Measurements from ENCODE around the gene GABRR2.
"Not testable (repeated sequence)": the region's sequence is repeated elsewhere in the genome, so short reads cannot be mapped to it uniquely, and the experiment has no call there.

The GABRR2 gene

GRCh38 chr6:89252907-89253306 is 62.2 kb downstream of the GABRR2 start:
- no peaks in the 10 kb centered on the region for H3K36me3 ChIP-seq (ENCODE audit: control insufficient read depth in 5 of 5, insufficient read depth in 5 of 5, low read length in 5 of 5)
- no peaks in the 10 kb centered on the region for H3K9me3 ChIP-seq (ENCODE audit: control insufficient read depth in 5 of 5, low read length in 5 of 5)
- no peak overlapping the region for H3K9ac ChIP-seq (ENCODE audit: low read length in 5 of 5)
- H3K4me1 ChIP-seq (ENCODE audit: control insufficient read depth in 5 of 5, insufficient read depth in 5 of 5, low read length in 5 of 5) = no peaks in the 10 kb centered on the region
- H3K27ac ChIP-seq (ENCODE audit: low read depth, low read length) = no peak overlapping the region
- H3K4me3 ChIP-seq (ENCODE audit: low read depth in 1 of 5, low read length in 5 of 5) = no peak overlapping the region
- H3K27me3 ChIP-seq (ENCODE audit: control insufficient read depth in 5 of 5, insufficient read depth in 4 of 5, low read length in 5 of 5) = no peaks in the 10 kb centered on the region

GRCh38 chr6:89251976-89252375 is 63.1 kb downstream of the GABRR2 start:
- H3K27me3 ChIP-seq (ENCODE audit: control insufficient read depth in 5 of 5, insufficient read depth in 4 of 5, low read length in 5 of 5) = no peaks in the 10 kb centered on the region
- H3K9ac ChIP-seq (ENCODE audit: low read length in 5 of 5) = no peak overlapping the region
- no peak overlapping the region for H3K27ac ChIP-seq (ENCODE audit: low read depth, low read length)
- H3K9me3 ChIP-seq (ENCODE audit: control insufficient read depth in 5 of 5, low read length in 5 of 5) = no peaks in the 10 kb centered on the region
- H3K36me3 ChIP-seq (ENCODE audit: control insufficient read depth in 5 of 5, insufficient read depth in 5 of 5, low read length in 5 of 5) = no peaks in the 10 kb centered on the region
- no peak overlapping the region for H3K4me3 ChIP-seq (ENCODE audit: low read depth in 1 of 5, low read length in 5 of 5)
- no peaks in the 10 kb centered on the region for H3K4me1 ChIP-seq (ENCODE audit: control insufficient read depth in 5 of 5, insufficient read depth in 5 of 5, low read length in 5 of 5)

- Histone ChIP-seq H3K36me3 (ENCODE audit: control insufficient read depth in 5 of 5, insufficient read depth in 5 of 5, low read length in 5 of 5) (no peaks in the 10 kb centered on the region), H3K4me3 (ENCODE audit: low read depth in 1 of 5, low read length in 5 of 5) (no peak overlapping the region), H3K4me1 (ENCODE audit: control insufficient read depth in 5 of 5, insufficient read depth in 5 of 5, low read length in 5 of 5) (no peaks in the 10 kb centered on the region), H3K27me3 (ENCODE audit: control insufficient read depth in 5 of 5, insufficient read depth in 4 of 5, low read length in 5 of 5) (no peaks in the 10 kb centered on the region), H3K27ac (ENCODE audit: low read depth, low read length) (no peak overlapping the region), H3K9ac (ENCODE audit: low read length in 5 of 5) (no peak overlapping the region), H3K9me3 (ENCODE audit: control insufficient read depth in 5 of 5, low read length in 5 of 5) (no peaks in the 10 kb centered on the region)
Measured at GRCh38 chr6:89251170-89251569, 63.9 kb downstream of the GABRR2 start.

GRCh38 chr6:89250239-89250638 is 64.9 kb downstream of the GABRR2 start:
- Histone ChIP-seq H3K36me3 (ENCODE audit: control insufficient read depth in 5 of 5, insufficient read depth in 5 of 5, low read length in 5 of 5) (no peaks in the 10 kb centered on the region), H3K9me3 (ENCODE audit: control insufficient read depth in 5 of 5, low read length in 5 of 5) (no peaks in the 10 kb centered on the region), H3K27me3 (ENCODE audit: control insufficient read depth in 5 of 5, insufficient read depth in 4 of 5, low read length in 5 of 5) (no peaks in the 10 kb centered on the region), H3K4me3 (ENCODE audit: low read depth in 1 of 5, low read length in 5 of 5) (no peak overlapping the region), H3K9ac (ENCODE audit: low read length in 5 of 5) (no peak overlapping the region), H3K27ac (ENCODE audit: low read depth, low read length) (no peak overlapping the region), H3K4me1 (ENCODE audit: control insufficient read depth in 5 of 5, insufficient read depth in 5 of 5, low read length in 5 of 5) (no peaks in the 10 kb centered on the region)

GRCh38 chr6:89244241-89244985 is 70.7 kb downstream of the GABRR2 start:
- Histone ChIP-seq H3K27ac (ENCODE audit: low read depth, low read length) (no peak overlapping the region), H3K4me1 (ENCODE audit: control insufficient read depth in 5 of 5, insufficient read depth in 5 of 5, low read length in 5 of 5) (no peaks in the 10 kb centered on the region), H3K27me3 (ENCODE audit: control insufficient read depth in 5 of 5, insufficient read depth in 4 of 5, low read length in 5 of 5) (no peaks in the 10 kb centered on the region), H3K9me3 (ENCODE audit: control insufficient read depth in 5 of 5, low read length in 5 of 5) (no peaks in the 10 kb centered on the region), H3K36me3 (ENCODE audit: control insufficient read depth in 5 of 5, insufficient read depth in 5 of 5, low read length in 5 of 5) (no peaks in the 10 kb centered on the region), H3K9ac (ENCODE audit: low read length in 5 of 5) (no peak overlapping the region), H3K4me3 (ENCODE audit: low read depth in 1 of 5, low read length in 5 of 5) (no peak overlapping the region)

GRCh38 chr6:89243331-89243629 is 71.8 kb downstream of the GABRR2 start:
- H3K4me1 ChIP-seq (ENCODE audit: control insufficient read depth in 5 of 5, insufficient read depth in 5 of 5, low read length in 5 of 5) = no peaks in the 10 kb centered on the region
- no peaks in the 10 kb centered on the region for H3K9me3 ChIP-seq (ENCODE audit: control insufficient read depth in 5 of 5, low read length in 5 of 5)
- no peak overlapping the region for H3K4me3 ChIP-seq (ENCODE audit: low read depth in 1 of 5, low read length in 5 of 5)
- H3K27me3 ChIP-seq (ENCODE audit: control insufficient read depth in 5 of 5, insufficient read depth in 4 of 5, low read length in 5 of 5) = no peaks in the 10 kb centered on the region
- no peak overlapping the region for H3K27ac ChIP-seq (ENCODE audit: low read depth, low read length)
- H3K9ac ChIP-seq (ENCODE audit: low read length in 5 of 5) = no peak overlapping the region
- H3K36me3 ChIP-seq (ENCODE audit: control insufficient read depth in 5 of 5, insufficient read depth in 5 of 5, low read length in 5 of 5) = no peaks in the 10 kb centered on the region

GRCh38 chr6:89242574-89243330 is 72.3 kb downstream of the GABRR2 start:
- Histone ChIP-seq H3K9me3 (ENCODE audit: control insufficient read depth in 5 of 5, low read length in 5 of 5) (no peaks in the 10 kb centered on the region), H3K9ac (ENCODE audit: low read length in 5 of 5) (no peak overlapping the region), H3K4me1 (ENCODE audit: control insufficient read depth in 5 of 5, insufficient read depth in 5 of 5, low read length in 5 of 5) (no peaks in the 10 kb centered on the region), H3K27ac (ENCODE audit: low read depth, low read length) (no peak overlapping the region), H3K36me3 (ENCODE audit: control insufficient read depth in 5 of 5, insufficient read depth in 5 of 5, low read length in 5 of 5) (no peaks in the 10 kb centered on the region), H3K4me3 (ENCODE audit: low read depth in 1 of 5, low read length in 5 of 5) (no peak overlapping the region), H3K27me3 (ENCODE audit: control insufficient read depth in 5 of 5, insufficient read depth in 4 of 5, low read length in 5 of 5) (no peaks in the 10 kb centered on the region)

- peaks cover 0 to 4% (median 0%) of the 10 kb centered on the region in 5 donors for H3K27me3 ChIP-seq (ENCODE audit: control insufficient read depth in 5 of 5, insufficient read depth in 4 of 5, low read length in 5 of 5)
- H3K4me3 ChIP-seq (ENCODE audit: low read depth in 1 of 5, low read length in 5 of 5) = no peak overlapping the region
- H3K27ac ChIP-seq (ENCODE audit: low read depth, low read length) = no peak overlapping the region
- no peaks in the 10 kb centered on the region for H3K4me1 ChIP-seq (ENCODE audit: control insufficient read depth in 5 of 5, insufficient read depth in 5 of 5, low read length in 5 of 5)
- no peak overlapping the region for H3K9ac ChIP-seq (ENCODE audit: low read length in 5 of 5)
- no peaks in the 10 kb centered on the region for H3K36me3 ChIP-seq (ENCODE audit: control insufficient read depth in 5 of 5, insufficient read depth in 5 of 5, low read length in 5 of 5)
- H3K9me3 ChIP-seq (ENCODE audit: control insufficient read depth in 5 of 5, low read length in 5 of 5) = no peaks in the 10 kb centered on the region
Measured at GRCh38 chr6:89239338-89239737, 75.8 kb downstream of the GABRR2 start.

- Histone ChIP-seq H3K9me3 (ENCODE audit: control insufficient read depth in 5 of 5, low read length in 5 of 5) (no peaks in the 10 kb centered on the region), H3K4me3 (ENCODE audit: low read depth in 1 of 5, low read length in 5 of 5) (no peak overlapping the region), H3K9ac (ENCODE audit: low read length in 5 of 5) (no peak overlapping the region), H3K27me3 (ENCODE audit: control insufficient read depth in 5 of 5, insufficient read depth in 4 of 5, low read length in 5 of 5) (peaks cover 0 to 4% (median 0%) of the 10 kb centered on the region in 5 donors), H3K27ac (ENCODE audit: low read depth, low read length) (no peak overlapping the region), H3K36me3 (ENCODE audit: control insufficient read depth in 5 of 5, insufficient read depth in 5 of 5, low read length in 5 of 5) (no peaks in the 10 kb centered on the region), H3K4me1 (ENCODE audit: control insufficient read depth in 5 of 5, insufficient read depth in 5 of 5, low read length in 5 of 5) (no peaks in the 10 kb centered on the region)
Measured at GRCh38 chr6:89237158-89237557, 77.9 kb downstream of the GABRR2 start.

- not testable (repeated sequence) for H3K27me3 ChIP-seq (ENCODE audit: control insufficient read depth in 5 of 5, insufficient read depth in 4 of 5, low read length in 5 of 5); H3K4me3 ChIP-seq (ENCODE audit: low read depth in 1 of 5, low read length in 5 of 5); H3K9ac ChIP-seq (ENCODE audit: low read length in 5 of 5); H3K4me1 ChIP-seq (ENCODE audit: control insufficient read depth in 5 of 5, insufficient read depth in 5 of 5, low read length in 5 of 5); H3K9me3 ChIP-seq (ENCODE audit: control insufficient read depth in 5 of 5, low read length in 5 of 5); H3K36me3 ChIP-seq (ENCODE audit: control insufficient read depth in 5 of 5, insufficient read depth in 5 of 5, low read length in 5 of 5); H3K27ac ChIP-seq (ENCODE audit: low read depth, low read length)
Measured at GRCh38 chr6:89233605-89234004, 81.5 kb downstream of the GABRR2 start.
